ENCODE results near the gene SELENOP.
"Not testable (repeated sequence)": the region's sequence is repeated elsewhere in the genome, so short reads cannot be mapped to it uniquely, and the experiment has no call there.

The SELENOP gene, protein sequence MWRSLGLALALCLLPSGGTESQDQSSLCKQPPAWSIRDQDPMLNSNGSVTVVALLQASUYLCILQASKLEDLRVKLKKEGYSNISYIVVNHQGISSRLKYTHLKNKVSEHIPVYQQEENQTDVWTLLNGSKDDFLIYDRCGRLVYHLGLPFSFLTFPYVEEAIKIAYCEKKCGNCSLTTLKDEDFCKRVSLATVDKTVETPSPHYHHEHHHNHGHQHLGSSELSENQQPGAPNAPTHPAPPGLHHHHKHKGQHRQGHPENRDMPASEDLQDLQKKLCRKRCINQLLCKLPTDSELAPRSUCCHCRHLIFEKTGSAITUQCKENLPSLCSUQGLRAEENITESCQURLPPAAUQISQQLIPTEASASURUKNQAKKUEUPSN

DNA sequence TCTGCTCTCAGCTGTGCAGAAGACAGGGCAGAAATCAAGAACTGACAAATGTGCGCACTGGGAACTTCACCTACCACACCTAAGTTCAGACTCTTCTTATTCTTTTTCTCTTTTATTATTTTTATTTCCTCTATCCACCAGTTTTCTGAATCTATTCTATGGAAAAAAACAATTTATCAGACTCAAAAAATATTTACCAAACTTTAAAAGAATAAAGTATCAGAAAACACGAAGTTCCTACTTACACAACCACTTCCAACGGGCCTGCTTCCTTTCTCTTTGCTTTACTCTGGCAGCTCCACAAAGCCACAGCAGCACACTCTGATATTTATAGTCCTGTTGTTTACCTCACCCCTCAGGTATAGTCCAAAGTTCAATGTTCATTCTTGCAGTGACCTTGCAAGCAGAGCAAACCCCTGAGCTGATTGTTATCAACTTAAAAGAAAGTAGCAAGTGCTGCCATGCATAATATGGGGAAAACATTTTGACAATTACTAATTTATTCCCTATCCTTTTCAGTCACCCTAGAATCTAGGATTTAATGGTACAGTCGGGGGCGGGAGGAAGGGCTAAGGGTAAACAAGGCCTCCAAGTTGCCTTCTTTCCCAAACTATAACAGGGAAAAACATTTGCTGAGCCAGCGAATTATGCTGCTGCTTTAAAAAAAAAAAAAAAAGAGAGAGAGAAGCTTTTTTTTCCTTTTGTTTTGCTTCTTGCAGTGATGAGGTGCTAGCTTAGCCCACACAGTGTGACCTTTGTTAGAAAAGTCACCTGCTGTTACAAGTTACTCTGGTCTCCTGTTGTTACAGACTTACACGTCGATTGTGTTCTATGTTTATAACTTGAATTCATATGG lies at the start of gene SELENOP:
SELENOP (minus strand) TSS at position 302 of the 856 bp plus-strand sequence. CDS start 3,539 bp downstream, outside the sequence.
- DNase-seq = no peak

DNA sequence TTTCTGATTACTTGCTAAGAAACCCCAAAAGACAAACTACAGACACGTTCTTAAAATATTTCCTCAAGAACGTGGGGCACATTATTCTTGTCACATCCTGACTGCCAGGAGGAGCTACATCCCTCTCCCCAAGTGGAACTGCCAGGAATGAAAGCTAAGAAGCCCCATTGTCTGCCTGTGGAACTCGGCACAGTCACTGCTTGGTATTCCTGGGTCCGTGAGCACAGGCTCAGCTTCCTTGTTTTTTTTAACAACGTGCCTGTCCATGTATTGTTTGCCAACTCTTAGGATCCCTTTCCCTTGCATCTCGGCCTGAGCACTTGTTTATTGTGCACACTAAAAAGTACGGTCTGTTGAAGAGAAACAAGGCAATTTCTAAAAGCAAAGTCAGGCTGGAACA lies 47.0 kb upstream of the SELENOP start:
- no peak for DNase-seq

DNA sequence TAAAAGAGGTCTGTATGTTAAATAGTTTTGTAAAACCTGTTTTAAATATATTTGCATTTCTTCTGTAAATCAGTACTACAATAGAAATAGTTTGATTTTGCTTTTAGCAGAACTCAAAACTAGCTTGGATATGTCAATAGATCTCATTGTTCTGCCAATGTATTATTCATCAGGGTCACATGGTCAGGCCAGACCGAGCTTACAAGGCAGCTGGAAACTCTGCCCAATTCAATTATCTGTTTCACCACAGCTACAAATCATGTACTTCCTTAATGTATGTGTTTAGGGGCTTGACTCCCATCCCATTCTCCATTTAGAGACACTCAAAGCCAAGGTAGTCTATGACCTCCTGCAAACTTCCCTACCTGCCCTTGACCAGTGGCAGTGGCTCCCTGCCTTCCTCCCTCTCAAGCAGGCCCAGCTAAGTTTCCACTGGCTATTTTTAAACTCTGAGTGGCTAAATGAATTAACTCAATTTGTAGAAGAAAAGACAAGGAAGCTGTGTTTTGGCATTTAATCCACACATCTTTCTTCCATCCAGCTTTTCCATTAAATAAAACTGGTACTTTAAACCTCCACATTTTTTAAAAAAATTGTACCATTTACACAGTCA lies 46.4 kb upstream of the SELENOP start:
- DNase-seq = no peak

DNA sequence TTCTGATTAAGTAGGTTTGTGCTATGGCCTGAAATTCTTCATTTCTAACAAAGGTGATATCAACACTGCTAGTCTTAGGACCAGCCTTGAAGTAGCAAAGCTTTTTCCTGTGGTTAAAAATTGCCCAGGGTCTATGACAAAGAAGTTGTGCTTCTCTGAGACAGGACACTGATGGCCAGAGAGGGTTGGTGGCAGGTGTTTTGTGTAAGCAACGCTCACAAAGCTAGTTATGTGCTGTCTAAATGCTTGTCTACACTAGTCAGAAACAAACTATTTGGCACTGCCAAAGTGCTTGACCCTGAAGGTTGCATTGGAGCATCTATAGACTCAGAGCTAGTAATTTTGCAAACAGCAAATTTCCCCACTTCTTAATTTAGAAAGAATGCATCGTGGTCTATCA lies 44.1 kb upstream of the SELENOP start:
- DNase-seq = no peak

DNA sequence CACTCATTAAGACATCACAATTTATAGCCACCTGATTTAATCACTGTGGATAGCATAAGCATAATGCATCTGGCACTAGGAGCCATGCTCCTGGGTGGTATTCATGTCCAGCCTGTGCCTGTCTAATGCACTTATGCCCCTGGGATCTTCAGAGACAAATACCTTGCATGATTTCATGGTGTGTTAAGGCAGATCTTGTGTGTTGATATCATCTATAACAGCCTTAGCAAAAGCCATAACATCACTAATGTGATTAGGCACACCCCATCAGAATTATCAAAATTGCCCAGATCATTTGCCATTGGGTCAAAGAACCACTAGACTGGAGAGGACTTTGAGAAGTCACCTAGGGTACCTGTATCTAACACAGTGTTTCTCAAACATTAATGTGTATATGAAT lies 43.7 kb upstream of the SELENOP start:
- DNase-seq = no peak

DNA sequence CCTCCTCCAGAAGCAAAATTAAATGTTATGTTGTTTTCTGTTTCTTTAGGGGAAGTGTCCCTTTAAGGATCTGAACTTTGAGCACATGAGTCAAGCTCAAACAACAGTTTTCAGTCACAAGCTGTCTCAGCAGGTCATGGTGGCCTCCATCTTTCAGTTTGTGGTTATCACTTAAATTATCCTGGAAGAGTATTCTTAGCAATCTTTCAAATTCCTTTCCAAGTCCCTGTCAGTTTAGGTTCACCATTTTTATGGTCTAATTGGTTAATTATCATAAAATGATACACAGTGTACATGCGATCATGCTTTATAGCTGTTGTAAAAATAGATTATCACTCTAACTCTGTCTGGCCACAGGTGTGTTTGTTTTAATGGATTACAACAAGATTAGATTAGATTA lies 43.1 kb upstream of the SELENOP start:
- no peak for DNase-seq

DNA sequence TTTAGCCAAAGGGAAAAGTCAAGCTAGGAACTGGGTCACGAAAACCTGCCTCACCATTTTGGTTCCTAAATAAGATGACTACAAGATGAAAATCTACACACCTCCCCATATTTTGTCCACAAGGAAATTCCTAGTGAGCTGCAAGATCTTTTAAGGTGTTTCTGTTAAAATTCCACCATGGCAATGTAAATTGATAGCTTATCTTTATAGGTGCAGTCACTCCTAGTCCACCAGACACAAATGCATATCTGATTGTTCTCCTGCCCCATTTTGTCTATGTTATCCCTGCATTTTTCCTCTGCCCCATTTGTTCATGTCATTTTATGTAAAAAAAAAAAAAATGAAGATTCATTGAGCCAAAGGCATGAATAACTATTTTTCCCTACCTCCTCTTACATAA lies 41.1 kb upstream of the SELENOP start:
- DNase-seq = no peak

DNA sequence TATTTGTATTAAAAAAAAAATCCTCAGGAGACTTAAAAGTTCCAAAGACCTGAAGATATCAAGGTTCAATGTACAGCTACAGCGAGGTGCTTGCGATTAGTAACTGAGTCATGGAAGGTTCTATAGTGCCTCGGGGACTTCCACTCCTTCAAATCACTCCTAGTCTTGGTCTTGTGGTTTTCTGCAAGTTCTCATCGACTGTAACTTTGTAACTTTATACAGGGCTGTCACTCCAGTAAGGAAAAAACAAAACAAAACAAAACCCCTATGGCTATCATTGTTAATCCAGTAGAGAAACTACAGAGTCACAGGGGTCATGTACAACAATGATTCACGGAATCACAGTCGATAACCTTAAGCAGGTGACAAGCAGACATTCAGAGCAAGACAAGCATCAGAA lies 39.8 kb upstream of the SELENOP start:
- no peak for DNase-seq

DNA sequence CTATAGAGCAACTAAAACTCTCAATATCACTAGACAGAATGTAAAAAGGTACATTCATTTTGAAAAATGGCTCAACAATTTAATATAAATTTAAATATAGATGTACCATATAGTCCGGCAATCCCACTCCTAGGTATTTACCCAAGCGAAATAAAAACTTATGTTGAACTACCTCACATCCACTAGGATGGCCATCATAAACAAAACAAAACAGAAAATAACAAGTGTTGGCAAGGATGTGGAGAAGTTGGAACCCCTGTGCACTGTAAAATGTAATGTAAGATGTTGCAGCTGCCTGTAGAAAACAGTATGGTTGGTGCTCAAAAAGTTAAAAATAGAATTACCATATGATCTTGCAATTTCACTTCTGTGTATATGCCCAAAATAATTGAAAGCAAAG lies 36.9 kb upstream of the SELENOP start:
- DNase-seq = no peak

DNA sequence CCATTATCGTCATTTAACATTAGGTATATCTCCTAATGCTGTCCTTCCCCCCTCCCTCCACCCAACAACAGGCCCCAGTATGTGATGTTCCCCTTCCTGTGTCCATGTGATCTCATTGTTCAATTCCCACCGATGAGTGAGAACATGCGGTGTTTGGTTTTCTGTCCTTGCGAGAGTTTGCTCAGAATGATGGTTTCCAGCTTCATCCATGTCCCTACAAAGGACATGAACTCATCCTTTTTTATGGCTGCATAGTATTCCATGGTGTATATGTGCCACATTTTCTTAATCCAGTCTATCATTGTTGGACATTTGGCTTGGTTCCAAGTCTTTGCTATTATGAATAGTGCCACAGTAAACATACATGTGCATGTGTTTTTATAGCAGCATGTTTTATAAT lies 32.7 kb upstream of the SELENOP start:
- not testable (repeated sequence) for DNase-seq

DNA sequence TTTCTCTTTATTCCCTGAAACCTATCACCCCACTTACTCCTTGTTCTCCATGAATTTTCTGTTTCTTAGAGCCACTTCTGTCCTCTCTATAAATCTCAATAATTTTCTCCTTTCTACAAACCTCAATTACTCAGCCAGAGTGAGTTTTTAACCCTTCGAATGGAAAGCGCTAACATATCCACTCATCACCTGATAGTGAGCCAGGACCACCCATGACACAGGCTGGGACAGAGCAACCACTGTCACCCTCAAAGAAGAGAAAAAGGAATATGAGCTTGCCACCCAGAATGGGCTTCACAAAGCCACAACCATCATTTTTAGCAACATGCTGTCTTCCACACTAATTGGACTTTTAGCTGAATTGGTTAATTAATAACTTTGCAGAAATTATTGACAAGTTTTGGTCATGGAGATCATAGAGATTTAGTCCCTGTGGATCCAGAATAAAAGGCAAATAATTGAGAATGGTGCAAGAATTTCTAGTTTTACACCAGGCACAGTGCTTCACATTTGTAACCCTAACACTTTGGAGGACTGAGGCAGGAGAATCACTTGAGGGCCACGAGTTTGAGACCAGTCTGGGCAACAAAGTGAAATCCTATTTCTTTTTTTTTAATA lies 32.1 kb upstream of the SELENOP start:
- no peak for DNase-seq

DNA sequence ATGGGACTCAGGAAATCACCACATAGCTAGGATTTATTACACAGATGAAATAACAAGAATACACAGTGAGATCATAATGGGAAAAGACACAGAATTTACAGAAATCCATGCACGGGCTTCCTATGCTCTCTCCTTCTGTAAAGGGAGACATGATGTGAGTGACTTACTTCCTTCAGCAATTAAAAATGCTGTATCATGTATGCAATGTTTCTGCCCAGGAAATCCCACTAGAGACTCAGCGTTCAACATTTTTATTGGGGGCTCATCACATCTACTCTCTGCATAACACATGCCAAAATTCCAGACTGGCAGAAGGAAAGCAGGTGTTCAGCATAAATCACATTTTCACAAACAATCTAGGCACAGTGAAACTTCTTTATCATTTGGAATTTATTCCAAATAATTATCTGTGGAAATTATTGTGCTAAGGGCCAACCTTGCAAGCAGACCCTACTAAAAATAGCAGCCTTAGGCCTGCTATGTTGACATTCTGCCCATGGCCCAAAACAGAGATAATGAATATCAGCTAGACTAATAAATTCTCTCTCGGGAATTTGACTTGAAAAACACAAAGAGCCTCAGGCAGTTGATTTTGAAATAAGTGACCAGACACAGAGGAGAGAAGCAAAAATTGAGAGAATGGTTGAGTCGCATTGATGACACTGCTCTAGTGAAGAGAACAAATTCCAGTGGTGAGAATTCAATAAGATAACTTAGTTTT lies 31.4 kb upstream of the SELENOP start:
- DNase-seq = no peak

DNA sequence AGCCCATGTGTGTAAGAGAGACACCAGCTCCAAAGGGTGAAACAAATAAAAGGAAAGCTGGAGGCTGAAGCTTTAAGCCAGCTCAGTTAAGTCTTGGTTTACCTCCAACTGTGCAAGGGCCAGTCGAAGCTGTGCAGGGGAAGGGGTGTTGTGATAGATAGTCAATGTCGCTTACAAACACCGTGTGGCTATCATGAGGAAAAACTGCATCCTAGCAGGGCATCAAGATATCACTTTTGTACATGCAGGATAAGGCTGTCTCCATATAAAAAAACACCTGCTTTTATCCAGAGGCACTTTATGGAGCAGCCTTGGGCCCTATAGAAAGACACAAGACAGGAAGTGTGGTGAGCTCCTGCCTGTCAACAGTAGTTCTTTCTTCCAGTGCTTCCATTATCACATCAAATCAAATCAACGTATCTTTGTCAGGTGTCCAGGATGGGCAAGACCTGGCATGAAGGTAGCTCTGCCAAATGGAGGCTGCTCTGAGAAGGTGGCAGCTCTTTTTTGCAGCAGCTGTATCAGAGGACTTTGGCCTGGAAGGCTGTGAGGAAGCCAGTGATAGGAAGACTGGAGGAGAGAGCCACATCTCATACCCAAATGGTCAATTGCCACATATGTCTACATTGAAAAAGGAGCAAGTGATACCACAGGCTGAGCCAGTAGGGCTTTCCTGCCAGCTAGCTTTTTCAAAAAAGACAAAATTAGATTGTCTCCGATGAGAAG lies 29.3 kb upstream of the SELENOP start:
- no peak for DNase-seq

DNA sequence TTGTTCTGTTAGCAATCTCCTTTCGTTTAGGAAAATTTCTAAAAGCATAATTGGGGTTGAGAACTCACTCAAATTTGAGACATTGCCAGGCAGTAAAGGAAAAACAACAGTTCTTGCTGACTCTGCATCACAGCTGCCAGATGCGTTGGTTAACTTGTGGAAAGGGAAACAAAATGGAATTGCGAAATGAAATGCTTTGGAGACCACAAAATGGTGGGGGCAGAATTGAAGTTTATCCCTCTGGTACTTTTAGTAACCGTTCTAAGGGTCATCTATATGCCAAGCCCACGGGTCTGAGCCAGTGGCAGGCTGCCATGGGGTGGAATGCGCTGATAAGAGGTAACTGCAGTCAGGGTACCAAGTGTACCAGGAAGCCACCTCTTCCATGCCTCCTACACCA lies 28.6 kb upstream of the SELENOP start:
- no peak for DNase-seq

DNA sequence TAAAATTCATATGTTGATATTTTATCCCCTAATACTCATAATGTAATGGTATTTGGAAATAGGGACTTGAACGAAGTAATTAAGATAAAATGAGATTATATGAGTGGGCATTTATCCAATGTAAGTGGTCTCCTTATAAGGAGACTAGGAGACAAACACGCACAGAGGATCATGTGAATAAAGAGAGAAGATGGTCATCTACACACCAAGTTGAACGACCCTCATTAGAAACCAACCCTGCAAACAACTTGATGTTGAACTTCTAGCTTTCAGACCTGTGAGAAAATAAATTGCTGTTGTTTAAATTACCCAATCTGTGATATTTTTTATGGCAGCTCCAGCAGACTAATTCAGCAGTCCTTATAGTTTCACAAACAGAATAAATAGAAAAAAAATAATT lies 27.5 kb upstream of the SELENOP start:
- no peak for DNase-seq

DNA sequence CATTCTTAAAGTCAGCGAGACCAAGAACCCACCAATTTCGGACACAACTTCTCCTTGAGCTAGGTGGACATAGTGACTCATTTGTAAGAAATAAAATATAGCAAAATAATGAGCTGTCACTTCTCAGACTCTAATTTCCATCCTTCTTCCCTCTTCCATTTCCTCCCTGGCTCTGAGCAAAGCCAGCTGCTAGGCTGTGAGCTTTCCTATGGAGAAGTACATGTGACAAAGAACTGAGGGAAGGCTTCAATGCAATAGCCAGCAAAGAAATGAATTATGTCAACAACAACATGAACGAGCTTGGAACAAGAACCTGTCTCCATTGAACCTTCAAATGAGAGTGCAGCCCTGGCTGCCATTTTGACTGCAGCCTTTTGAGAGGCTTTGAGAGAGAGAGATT lies 25.9 kb upstream of the SELENOP start:
- DNase-seq = no peak

DNA sequence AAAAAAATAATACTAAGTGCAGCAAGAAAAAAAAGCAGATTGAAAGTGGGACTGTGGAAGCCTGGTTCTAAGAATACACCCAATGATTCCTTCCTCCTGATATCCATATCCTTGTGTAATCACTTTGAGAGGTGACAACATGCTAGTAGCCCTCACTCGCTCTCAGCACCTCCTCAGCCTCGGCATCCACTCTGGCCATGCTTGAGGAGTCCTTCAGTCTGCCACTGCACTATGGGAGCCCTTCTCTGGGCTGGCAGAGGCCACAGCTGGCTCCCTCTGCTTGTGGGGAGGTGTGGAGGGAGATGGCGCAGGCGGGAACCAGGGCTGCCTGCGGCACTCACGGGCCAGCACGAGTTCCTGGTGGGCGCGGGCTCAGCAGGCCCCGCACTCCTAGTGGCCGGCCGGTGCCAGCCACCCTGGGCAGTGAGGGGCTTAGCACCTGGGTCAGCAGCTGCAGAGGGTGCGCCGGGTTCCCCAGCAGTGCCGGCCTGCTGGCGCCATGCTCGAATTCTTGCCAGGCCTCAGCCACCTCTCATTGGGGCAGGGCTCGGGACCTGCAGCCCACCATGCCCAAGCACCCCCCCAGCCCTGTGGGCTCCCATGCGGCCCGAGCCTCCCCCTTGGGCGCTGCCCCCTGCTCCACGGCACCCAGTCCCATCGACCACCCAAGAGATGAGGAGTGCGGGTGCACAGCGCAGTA lies 24.5 kb upstream of the SELENOP start:
- no peak for DNase-seq

DNA sequence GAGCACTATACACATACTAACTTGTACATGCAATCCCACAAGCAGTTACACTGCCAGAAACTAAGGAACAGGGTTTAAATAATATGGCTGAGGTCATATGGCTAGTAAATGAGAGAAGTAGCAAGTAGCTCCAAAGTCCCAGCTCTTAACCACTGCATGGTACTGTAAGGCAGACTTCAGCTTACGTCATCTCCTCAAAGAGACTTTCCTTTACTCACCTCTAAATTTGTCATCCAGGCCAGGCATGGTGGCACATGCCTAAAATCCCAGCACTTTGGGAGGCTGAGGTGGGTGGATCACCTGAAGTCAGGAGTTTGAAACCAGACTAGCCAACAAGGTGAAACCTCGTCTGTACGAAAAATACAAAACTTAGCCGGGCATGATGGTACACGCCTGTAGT lies 20.4 kb upstream of the SELENOP start:
- no peak for DNase-seq

DNA sequence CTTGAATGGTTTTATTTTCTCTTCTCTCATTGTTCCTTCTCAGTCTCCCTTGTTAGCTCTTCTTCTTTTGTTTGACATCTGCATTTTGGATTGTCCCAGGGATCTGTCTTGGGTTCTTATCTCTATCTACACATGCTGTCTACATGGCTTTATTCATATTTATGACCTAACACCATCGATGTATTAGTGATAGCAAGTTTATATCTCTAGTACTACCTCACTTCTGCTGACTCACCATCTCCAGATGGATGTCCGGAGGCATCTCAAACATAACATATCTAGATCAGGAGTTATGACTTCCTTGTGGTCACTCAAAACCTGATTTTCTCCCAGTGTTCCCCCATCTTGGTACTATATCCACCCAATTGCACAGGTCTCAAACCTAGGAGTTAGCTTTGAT lies 19.2 kb upstream of the SELENOP start:
- no peak for DNase-seq

DNA sequence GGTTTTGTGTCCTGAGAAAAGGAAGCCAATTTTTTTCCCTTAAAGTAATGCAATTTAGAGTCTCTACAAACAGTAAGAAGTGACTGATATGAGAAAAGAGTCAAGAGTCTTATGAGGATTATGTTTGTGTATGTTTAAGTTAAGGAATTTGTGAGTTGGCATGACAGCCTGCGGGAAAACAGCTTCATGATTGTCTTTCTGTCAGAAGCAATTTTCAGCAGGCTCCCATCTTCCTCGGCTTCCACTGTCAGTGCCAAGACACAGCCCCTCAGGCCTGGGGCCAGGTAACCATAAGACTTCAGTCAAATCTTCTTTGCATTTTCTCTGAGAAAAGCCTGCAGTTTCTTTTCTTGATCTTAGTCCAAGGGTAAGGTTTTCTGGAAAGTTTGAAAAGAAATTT lies 17.0 kb upstream of the SELENOP start:
- no peak for DNase-seq

DNA sequence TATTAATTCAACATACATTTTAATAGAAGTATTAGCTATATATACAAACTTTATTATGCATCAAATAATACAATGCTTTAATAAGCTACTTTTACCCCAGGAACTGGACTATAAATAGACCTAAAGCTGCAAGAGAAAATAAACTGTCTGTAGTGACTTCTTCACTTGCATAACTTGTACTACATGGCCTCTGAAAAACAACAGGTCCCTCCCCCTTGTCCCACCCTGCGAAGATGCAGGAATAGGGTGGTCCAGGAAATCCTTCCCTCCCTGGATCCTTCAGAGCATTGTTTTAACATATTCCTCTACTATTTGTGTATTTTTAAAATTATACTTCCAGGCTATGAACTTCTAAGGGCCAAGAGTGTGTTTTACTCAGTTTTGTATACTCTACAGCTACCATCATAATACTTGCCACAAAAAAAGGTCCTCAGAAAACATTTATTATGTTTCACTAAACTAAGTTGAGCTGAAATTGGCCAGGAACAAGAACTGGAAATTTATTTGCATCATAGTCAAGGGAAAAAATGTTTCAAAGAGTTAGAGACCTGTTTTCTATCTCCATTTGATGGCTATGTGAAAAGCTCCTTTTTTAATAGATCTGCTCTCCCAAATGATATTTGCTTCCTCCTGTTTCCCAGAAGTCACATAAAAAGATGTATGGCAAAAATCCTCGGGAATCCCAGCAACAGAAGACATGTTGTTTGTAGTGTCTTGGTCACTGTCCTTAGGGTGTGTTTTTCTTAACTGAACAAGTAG lies 15.2 kb upstream of the SELENOP start:
- no peak for DNase-seq

Data from NCI-H1048 (cell line).